ENCODE results near the gene SBK2. TPM values are rescaled to one million over a fixed set of nuclear protein-coding genes. Genes with fewer than 3 reads are reported as not detected.
"Not testable (repeated sequence)": the region's sequence is repeated elsewhere in the genome, so short reads cannot be mapped to it uniquely, and the experiment has no call there.

The SBK2 gene
- total and polyA plus RNA-seq, 2 donors (not counting 1 experiment from before 2014, with no cell fraction given): not detected

- H2AFZ ChIP-seq (ENCODE audit: low read length); H3K9ac ChIP-seq (ENCODE audit: insufficient read depth, low read length); H3K4me2 ChIP-seq (ENCODE audit: extremely low read depth, insufficient read depth, low read length); H3K9me3 ChIP-seq (ENCODE audit: control insufficient read depth, insufficient read depth, low read depth, low read length); H3K79me2 ChIP-seq (ENCODE audit: control insufficient read depth, insufficient read depth, low read length); H3K4me3 ChIP-seq (replicated peaks in 1 of 4; ENCODE audit: control extremely low read depth in 1 of 4, insufficient read depth in 1 of 4, low read depth in 3 of 4, low read length in 4 of 4); H3K27ac ChIP-seq (ENCODE audit: insufficient read depth, low read length); H3K4me1 ChIP-seq (ENCODE audit: control insufficient read depth, extremely low read depth, insufficient read depth, low read length); H3K27me3 ChIP-seq (ENCODE audit: control insufficient read depth, insufficient read depth, low read length); DNase-seq (ENCODE audit: low read depth in 2 of 2); H4K20me1 ChIP-seq (ENCODE audit: control insufficient read depth, extremely low read depth, insufficient read depth, low read length); H3K36me3 ChIP-seq (ENCODE audit: control insufficient read depth, insufficient read depth, low read length): not testable (repeated sequence)
Observed at GRCh38 chr19:55573929-55574328, 37.0 kb upstream of the SBK2 start.

- H3K9ac ChIP-seq (ENCODE audit: insufficient read depth, low read length); H3K4me1 ChIP-seq (ENCODE audit: control insufficient read depth, extremely low read depth, insufficient read depth, low read length); H2AFZ ChIP-seq (ENCODE audit: low read length); DNase-seq (ENCODE audit: low read depth in 2 of 2); H3K27ac ChIP-seq (ENCODE audit: insufficient read depth, low read length); H3K79me2 ChIP-seq (ENCODE audit: control insufficient read depth, insufficient read depth, low read length); H3K4me3 ChIP-seq (replicated peaks in 1 of 4; ENCODE audit: control extremely low read depth in 1 of 4, insufficient read depth in 1 of 4, low read depth in 3 of 4, low read length in 4 of 4); H4K20me1 ChIP-seq (ENCODE audit: control insufficient read depth, extremely low read depth, insufficient read depth, low read length); H3K36me3 ChIP-seq (ENCODE audit: control insufficient read depth, insufficient read depth, low read length); H3K9me3 ChIP-seq (ENCODE audit: control insufficient read depth, insufficient read depth, low read depth, low read length); H3K27me3 ChIP-seq (ENCODE audit: control insufficient read depth, insufficient read depth, low read length); H3K4me2 ChIP-seq (ENCODE audit: extremely low read depth, insufficient read depth, low read length): not testable (repeated sequence)
Observed at GRCh38 chr19:55569477-55569876, 32.5 kb upstream of the SBK2 start.

DNA sequence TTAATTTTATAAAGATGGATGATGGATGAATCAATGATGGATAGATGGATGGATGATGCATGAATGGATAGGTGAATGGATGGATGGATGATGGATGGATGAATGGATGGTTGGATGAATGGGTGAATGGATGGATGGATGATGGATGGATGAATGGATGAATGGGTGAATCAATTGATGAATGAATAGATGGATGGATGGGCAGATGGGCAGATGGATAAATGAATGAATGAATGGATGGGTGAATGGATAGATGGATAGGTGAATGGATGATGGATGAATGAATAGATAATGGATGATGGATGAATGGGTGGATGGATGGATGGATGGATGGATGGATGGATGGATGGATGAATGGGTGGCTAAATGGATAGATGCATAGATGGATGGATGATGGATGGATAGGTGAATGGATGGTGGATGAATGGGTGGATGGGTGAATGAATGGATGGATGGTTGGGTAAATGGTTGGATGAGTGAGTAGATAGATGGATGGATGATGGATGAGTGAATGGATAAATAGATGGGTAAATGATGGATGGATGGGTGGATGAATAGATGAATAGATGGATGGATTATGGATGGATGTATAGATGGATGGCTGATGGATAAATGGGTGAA is 30.9 kb upstream of the SBK2 start:
- no peak overlapping the region for H2AFZ ChIP-seq (ENCODE audit: low read length)
- H3K4me3 ChIP-seq (replicated peaks in 1 of 4; ENCODE audit: control extremely low read depth in 1 of 4, insufficient read depth in 1 of 4, low read depth in 3 of 4, low read length in 4 of 4): no peak overlapping the region
- H3K9ac ChIP-seq (ENCODE audit: insufficient read depth, low read length): no peak overlapping the region
- TF ChIP-seq EZH2 (IDR thresholded peaks at IDR 0.05; ENCODE audit: low read length, missing control alignments): no peak
- TF ChIP-seq, protein P1, sequence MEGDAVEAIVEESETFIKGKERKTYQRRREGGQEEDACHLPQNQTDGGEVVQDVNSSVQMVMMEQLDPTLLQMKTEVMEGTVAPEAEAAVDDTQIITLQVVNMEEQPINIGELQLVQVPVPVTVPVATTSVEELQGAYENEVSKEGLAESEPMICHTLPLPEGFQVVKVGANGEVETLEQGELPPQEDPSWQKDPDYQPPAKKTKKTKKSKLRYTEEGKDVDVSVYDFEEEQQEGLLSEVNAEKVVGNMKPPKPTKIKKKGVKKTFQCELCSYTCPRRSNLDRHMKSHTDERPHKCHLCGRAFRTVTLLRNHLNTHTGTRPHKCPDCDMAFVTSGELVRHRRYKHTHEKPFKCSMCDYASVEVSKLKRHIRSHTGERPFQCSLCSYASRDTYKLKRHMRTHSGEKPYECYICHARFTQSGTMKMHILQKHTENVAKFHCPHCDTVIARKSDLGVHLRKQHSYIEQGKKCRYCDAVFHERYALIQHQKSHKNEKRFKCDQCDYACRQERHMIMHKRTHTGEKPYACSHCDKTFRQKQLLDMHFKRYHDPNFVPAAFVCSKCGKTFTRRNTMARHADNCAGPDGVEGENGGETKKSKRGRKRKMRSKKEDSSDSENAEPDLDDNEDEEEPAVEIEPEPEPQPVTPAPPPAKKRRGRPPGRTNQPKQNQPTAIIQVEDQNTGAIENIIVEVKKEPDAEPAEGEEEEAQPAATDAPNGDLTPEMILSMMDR (conservative IDR thresholded peaks at IDR 0.05 in 1 of 2, IDR thresholded peaks at IDR 0.05 in 1 of 2; ENCODE audit: low read depth in 1 of 2, low read length in 2 of 2): no peak
- no peaks in the 10 kb centered on the region for H3K4me1 ChIP-seq (ENCODE audit: control insufficient read depth, extremely low read depth, insufficient read depth, low read length)
- no peak overlapping the region for H3K4me2 ChIP-seq (ENCODE audit: extremely low read depth, insufficient read depth, low read length)
- no peaks in the 10 kb centered on the region for H3K9me3 ChIP-seq (ENCODE audit: control insufficient read depth, insufficient read depth, low read depth, low read length)
- DNase-seq (ENCODE audit: low read depth in 2 of 2): no peak
- no peaks in the 10 kb centered on the region for H3K36me3 ChIP-seq (ENCODE audit: control insufficient read depth, insufficient read depth, low read length)
- no peaks in the 10 kb centered on the region for H4K20me1 ChIP-seq (ENCODE audit: control insufficient read depth, extremely low read depth, insufficient read depth, low read length)
- no peaks in the 10 kb centered on the region for H3K27me3 ChIP-seq (ENCODE audit: control insufficient read depth, insufficient read depth, low read length)
- no peak overlapping the region for H3K27ac ChIP-seq (ENCODE audit: insufficient read depth, low read length)
- no peaks in the 10 kb centered on the region for H3K79me2 ChIP-seq (ENCODE audit: control insufficient read depth, insufficient read depth, low read length)

GRCh38 chr19:55566823-55567222 is 29.9 kb upstream of the SBK2 start:
- Histone ChIP-seq H3K4me2 (ENCODE audit: extremely low read depth, insufficient read depth, low read length) (no peak overlapping the region), H3K4me1 (ENCODE audit: control insufficient read depth, extremely low read depth, insufficient read depth, low read length) (no peaks in the 10 kb centered on the region), H2AFZ (ENCODE audit: low read length) (no peak overlapping the region), H3K27me3 (ENCODE audit: control insufficient read depth, insufficient read depth, low read length) (no peaks in the 10 kb centered on the region), H4K20me1 (ENCODE audit: control insufficient read depth, extremely low read depth, insufficient read depth, low read length) (no peaks in the 10 kb centered on the region), H3K27ac (ENCODE audit: insufficient read depth, low read length) (no peak overlapping the region), H3K9ac (ENCODE audit: insufficient read depth, low read length) (no peak overlapping the region), H3K79me2 (ENCODE audit: control insufficient read depth, insufficient read depth, low read length) (no peaks in the 10 kb centered on the region), H3K9me3 (ENCODE audit: control insufficient read depth, insufficient read depth, low read depth, low read length) (no peaks in the 10 kb centered on the region), H3K4me3 (replicated peaks in 1 of 4; ENCODE audit: control extremely low read depth in 1 of 4, insufficient read depth in 1 of 4, low read depth in 3 of 4, low read length in 4 of 4) (no peak overlapping the region), H3K36me3 (ENCODE audit: control insufficient read depth, insufficient read depth, low read length) (no peaks in the 10 kb centered on the region)
- no peak for DNase-seq (ENCODE audit: low read depth in 2 of 2)
- TF ChIP-seq EZH2 (IDR thresholded peaks at IDR 0.05; ENCODE audit: low read length, missing control alignments): no peak
- TF ChIP-seq, protein P1 (conservative IDR thresholded peaks at IDR 0.05 in 1 of 2, IDR thresholded peaks at IDR 0.05 in 1 of 2; ENCODE audit: low read depth in 1 of 2, low read length in 2 of 2): no peak
